ENCODE results near the gene TEC.

Gene TEC

DNA sequence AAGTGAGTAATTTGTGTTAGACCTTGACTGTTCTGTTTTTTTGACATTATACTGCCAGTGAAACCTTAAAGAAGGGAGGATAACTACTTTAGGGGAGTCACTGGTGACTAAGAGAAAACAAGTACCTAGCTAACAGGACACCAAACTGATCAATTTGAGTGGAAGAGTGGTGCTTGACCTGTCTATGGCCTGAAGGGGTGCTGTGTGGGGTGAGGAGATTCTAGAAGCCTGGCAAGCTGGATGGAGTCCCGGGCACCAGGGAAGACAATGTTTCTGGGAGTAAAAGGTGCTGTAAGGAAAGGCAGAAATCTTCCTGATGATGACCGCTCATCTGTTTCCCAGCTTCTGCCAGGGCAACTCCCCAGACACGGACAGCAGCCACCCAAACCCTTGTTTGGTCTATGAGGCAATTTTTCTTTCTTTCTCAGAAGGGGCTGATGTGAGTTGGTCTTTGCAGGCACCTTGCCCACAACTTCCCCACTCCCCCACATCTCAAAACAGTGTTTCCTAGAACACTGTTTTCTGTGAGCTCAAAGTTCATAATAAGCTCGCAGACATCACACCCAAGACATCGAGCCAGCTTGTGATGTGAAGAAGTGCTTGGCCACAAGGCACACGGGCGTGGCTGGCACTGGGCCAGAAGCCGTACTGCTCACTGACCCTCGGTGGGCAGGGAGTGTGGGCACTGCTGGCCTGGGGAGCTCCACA, 140.2 kb downstream of the TEC start:
- in situ Hi-C loops (cut with MboI; ENCODE audit: low sequenced_read_pairs), result loop anchor here (10.0 to 25.0 kb wide), 3 partner anchors 145 to 833 kb away; no protein-coding TSS in a partner anchor

- in situ Hi-C loops (cut with MboI; ENCODE audit: low sequenced_read_pairs), result loop anchor here (10.0 to 25.0 kb wide), 3 partner anchors 147 to 834 kb away; no protein-coding TSS in a partner anchor
These were observed 141.8 kb downstream of the TEC start for GRCh38 chr4:48127682-48128404.

DNA sequence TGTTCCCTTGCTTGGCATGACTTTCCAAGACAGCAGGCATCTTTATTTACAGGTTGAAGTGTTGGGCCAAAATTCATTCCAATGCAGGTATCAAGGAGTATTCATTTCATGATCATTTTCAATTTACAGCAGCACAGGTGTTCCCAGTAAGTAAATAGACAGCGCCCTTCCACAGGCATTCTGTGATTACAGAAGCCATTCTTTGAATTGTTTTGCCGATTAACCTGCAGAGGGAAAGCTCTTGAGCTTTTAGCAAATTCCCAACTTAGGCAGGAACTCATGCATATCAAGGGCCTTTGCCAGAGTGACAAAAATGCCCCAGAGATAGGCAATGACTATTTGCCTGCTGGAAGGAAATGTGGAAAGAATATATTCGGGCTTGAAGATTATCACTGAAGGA, 142.4 kb downstream of the TEC start:
- in situ Hi-C loops (cut with MboI; ENCODE audit: low sequenced_read_pairs), result loop anchor here (10.0 to 25.0 kb wide), 3 partner anchors 148 to 835 kb away; no protein-coding TSS in a partner anchor

DNA sequence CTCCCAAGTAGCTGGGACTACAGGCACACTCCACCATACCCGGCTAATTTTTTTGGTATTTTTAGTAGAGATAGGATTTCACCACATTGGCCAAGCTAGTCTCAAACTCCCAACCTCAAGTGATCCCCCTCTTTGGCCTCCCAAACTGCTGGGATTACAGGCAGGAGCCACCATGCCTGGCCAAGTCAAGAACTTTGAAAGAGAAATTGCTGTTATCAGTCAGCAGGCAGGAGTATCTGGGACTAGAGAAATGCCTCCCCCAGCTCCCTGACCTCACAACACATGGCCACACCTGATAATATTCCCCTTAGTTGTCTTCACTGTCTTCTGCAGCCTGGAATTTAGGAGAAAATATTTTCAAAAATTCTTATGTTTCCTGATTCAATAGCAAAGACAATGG, 143.0 kb downstream of the TEC start:
- in situ Hi-C loops (cut with MboI; ENCODE audit: low sequenced_read_pairs), result loop anchor here (10.0 to 25.0 kb wide), 3 partner anchors 148 to 836 kb away; no protein-coding TSS in a partner anchor

GRCh38 chr4:48124870-48125269, 144.8 kb downstream of the TEC start:
- in situ Hi-C loops (cut with MboI; ENCODE audit: low sequenced_read_pairs), result loop anchor here (10.0 to 25.0 kb wide), 3 partner anchors 150 to 837 kb away; no protein-coding TSS in a partner anchor

DNA sequence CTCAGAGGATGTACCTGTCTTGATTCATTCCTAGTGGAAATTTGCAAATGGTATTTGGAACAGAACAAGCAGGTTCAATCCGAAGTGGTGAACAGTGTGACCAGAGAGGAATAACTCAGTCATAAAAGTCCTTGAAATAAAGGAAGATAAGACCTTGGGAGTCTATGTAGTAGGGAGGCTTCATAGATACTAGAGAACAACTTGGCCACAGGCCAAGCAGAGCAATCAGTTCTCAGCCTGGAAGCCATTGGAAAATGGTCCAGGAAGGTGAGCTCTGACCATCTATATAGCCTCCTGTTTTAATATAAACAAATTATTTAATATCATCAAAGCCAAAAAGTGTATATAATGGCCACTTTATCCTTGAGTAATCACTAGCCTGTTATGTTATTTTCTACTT, 146.9 kb downstream of the TEC start:
- in situ Hi-C loops (cut with MboI; ENCODE audit: low sequenced_read_pairs), result loop anchor here (10.0 kb wide), 1 partner anchor 152 kb away; no protein-coding TSS in a partner anchor

- in situ Hi-C loops (cut with MboI; ENCODE audit: low sequenced_read_pairs), result loop anchor here (10.0 kb wide), 1 partner anchor 154 kb away; no protein-coding TSS in a partner anchor
These were observed 148.5 kb downstream of the TEC start for GRCh38 chr4:48121180-48121579.

DNA sequence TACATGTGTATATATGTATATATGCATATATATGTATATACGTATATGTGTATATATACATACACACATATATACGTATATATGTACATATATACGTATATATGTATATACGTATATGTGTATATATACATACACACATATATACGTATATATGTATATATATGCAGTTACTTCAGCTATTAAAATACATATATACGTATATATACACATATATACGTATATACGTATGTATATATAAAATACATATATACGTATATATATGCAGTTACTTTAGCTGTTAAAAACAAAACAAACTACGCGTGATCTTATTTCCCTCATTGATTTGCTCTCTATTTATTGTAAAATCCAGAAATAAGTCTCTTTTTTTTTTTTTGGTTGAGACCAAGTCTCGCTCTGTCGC, 149.5 kb downstream of the TEC start:
- in situ Hi-C loops (cut with MboI; ENCODE audit: low sequenced_read_pairs), result loop anchor here (10.0 kb wide), 1 partner anchor 155 kb away; no protein-coding TSS in a partner anchor

- in situ Hi-C loops (cut with MboI; ENCODE audit: low sequenced_read_pairs), result loop anchor here (10.0 kb wide), 1 partner anchor 155 kb away; no protein-coding TSS in a partner anchor
These were observed 150.0 kb downstream of the TEC start for GRCh38 chr4:48119646-48120045.

DNA sequence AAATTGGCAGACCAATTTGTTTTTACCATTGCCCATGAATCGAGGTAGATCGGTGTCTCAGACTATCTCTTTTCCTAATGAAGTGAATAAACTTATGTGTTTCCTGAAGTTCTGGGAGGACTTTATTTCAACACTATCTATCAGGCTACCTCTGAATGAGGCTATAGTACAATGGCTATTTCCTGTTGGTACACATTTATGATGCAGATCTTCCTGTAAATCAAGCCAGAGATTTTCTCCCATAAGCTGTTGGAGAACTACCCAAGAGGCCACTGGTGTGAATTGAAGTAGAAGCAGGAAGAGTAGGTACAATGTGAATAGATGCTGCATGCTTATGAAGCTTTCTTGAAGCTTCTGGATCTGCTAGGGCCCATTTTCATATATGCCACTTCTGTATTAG, 151.6 kb downstream of the TEC start:
- in situ Hi-C loops (cut with MboI; ENCODE audit: low sequenced_read_pairs), result no loop called here

DNA sequence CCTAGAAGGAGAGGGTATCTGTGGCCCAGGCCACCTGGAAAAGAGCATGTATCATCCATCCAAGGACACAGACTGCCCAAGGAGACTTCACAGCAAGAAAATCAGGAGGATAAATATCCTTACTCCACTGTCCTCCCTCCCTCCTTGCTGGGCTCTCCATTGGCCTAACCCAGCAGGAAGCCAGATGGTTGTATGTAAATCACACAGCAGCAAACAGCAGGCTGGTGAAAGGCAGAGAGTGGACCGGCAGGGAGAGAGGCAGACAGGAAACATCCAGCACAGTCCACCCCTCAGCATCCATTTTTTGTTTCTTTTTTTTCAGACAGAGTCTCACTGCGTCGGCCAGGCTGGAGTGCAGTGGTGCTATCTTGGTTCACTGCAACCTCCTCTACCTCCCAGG, 153.1 kb downstream of the TEC start:
- in situ Hi-C loops (cut with MboI; ENCODE audit: low sequenced_read_pairs), result no loop called here

- in situ Hi-C loops (cut with MboI; ENCODE audit: low sequenced_read_pairs), result no loop called here
These were observed 155.2 kb downstream of the TEC start for GRCh38 chr4:48114412-48114811.

DNA sequence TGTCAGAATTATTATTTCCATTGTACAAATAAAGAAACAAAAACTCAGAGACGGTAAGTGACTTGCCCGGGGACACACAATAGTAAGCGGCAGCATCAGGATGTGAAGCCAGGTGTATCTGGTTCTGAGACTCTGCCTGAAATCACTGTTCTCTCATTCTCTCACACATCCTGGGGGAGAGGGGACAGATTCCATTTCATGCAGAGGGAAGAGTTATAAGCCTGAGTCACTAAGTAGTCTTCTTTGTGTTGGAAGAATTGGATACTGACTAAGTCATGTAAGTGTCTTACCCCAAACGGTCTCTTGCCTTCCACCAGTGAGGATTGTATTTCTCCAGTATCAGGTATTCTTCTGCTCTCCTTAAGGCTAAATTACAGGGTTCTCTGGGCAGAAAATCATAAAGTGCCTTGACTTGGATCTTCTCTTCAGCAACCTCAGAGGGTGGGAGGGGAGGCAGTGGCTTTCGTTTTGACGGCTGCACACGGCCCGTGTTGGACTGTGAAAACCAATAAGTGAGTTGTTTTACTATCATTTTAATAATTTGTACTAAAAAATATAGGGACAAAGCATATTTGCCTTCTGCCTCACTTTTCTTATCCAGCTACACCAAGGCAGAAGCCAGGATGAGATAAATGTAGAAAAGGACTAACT, 157.5 kb downstream of the TEC start:
- in situ Hi-C loops (cut with MboI; ENCODE audit: low sequenced_read_pairs), result no loop called here

DNA sequence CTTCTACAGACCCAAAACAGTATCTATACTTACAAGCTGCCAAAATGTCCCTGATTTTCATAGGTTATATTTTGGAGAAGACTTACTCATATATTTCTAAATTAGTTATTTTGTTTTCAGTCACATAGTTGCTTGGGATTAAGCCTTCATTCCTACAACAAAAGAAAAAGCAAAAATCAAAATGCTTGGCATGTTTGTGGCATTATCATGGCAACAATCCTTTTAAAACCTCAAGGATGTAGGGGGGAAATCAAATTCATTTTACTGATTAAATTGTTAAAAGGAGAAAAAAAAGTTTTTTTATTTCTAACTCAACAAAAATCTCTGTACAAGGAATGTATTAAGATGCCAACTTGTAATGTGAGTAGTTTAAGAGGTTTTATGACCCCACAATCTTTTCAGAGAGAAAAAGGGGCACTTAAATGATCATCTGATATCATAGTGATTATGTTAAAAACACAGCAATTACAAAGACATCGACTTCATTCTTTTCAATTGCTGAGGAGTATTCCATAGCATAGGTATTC, 159.1 kb downstream of the TEC start:
- in situ Hi-C loops (cut with MboI; ENCODE audit: low sequenced_read_pairs), result no loop called here

DNA sequence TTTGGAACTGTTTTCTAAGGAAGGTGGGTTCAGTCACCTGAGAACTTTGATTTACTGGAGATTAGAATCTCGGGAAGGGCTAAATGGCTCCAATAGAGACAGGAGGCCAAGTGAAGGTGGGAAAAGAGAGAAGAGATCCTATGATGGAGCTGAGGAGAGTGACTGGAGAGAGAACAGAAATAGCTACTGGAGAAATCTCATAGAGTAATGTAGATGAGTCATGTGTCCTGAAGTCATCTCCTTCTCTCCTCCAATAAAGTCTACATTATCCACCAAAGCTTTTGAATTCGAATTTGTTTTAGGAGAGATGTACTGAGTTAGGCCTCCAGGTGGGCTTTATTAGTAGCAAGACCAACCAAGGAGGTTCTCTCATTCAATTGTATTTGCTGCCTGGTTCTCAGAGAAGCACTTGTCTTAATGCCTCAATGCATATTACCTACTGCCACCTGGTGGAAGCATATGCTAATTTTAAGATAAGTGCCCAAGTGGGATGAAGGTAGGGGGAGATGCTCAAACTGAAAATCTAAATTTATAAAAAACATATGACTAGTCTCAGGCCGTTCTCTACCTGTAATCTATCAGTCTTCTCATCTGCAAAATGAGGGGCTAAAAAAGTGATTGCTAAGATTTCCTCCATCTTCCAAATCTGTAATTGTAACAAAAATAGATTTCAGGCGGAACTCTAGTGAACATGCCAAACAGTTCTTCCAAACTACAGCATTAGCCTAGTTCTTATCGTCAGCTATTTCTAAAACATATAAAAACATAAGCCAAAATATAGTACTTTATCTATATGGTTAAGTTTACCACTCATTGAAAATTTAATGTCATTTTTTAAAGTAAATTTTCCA, 160.0 kb downstream of the TEC start:
- in situ Hi-C loops (cut with MboI; ENCODE audit: low sequenced_read_pairs), result no loop called here

- in situ Hi-C loops (cut with MboI; ENCODE audit: low sequenced_read_pairs), result no loop called here
These were observed 161.1 kb downstream of the TEC start for GRCh38 chr4:48108309-48109073.

DNA sequence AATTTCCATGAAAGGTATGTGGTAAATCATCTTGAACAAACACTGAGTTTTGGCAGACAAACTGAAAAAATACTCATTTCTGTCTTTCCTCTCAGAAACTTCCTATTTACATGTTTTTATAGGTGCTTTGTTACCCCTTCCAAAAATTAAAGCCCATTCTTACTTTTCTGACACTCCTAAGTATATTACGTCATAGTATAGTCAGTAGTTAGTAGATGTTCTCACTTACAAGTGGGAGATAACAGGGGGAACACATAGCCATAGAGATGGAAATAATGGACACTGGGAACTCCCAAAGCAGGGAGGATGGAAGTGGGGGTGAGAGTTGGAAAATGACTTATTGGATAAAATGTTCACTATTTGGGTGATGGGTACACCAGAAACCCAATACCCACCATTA, 164.4 kb downstream of the TEC start:
- in situ Hi-C loops (cut with MboI; ENCODE audit: low sequenced_read_pairs), result no loop called here

- in situ Hi-C loops (cut with MboI; ENCODE audit: low sequenced_read_pairs), result no loop called here
These were observed 166.0 kb downstream of the TEC start for GRCh38 chr4:48103483-48104139.

DNA sequence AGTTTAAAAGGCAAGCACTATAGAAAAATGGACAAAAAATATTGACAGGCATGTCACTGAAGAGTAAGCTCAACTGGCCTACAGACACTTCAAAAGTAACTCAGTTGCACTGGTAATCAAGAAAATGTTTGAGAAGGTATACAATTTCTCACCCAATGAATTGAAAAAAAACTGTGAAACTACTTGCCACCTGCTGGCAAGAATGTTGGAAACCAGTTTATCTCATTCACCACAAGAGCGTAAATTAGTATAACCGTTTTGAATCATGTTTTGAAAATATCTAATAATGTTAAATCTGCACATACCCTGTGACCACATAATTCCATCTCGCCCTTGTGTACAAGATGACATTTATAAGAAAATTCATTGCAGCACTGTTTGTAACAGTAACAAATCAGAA, 167.3 kb downstream of the TEC start:
- in situ Hi-C loops (cut with MboI; ENCODE audit: low sequenced_read_pairs), result no loop called here

All from HL-60/S4 (cell line).